Muscle of leg (tissue), 11 donors: ENCODE results near the gene SUSD5. TPM values are rescaled to one million over a fixed set of nuclear protein-coding genes. Genes with fewer than 3 reads are reported as not detected.
"Not testable (repeated sequence)": the region's sequence is repeated elsewhere in the genome, so short reads cannot be mapped to it uniquely, and the experiment has no call there.

Source experiments
- DNase-seq: peaks from one replicate; pipeline ENCODE4 v3.0.0; 2013
- H3K27ac ChIP-seq: one replicate; pipeline ENCODE4 v1.5.1; 2013; ENCODE audit warnings: mild to moderate bottlenecking, low read length, control low read depth
- H3K27me3 ChIP-seq: one replicate; pipeline ENCODE4 v1.6.1; 2013; ENCODE audit warnings: low read length; ENCODE audit not compliant: control insufficient read depth, insufficient read depth
- H3K36me3 ChIP-seq: one replicate; pipeline ENCODE4 v1.6.1; 2013; ENCODE audit warnings: low read length; ENCODE audit not compliant: control insufficient read depth, insufficient read depth
- H3K4me1 ChIP-seq: one replicate; pipeline ENCODE4 v1.6.1; 2013; ENCODE audit warnings: low read length; ENCODE audit not compliant: control insufficient read depth, insufficient read depth
- H3K4me3 ChIP-seq: one replicate; pipeline ENCODE4 v1.5.1; 2013; ENCODE audit warnings: low read length, control low read depth
- H3K9me3 ChIP-seq: replicated peaks from 2 replicates; pipeline ENCODE4 v1.6.1; 2013; ENCODE audit warnings: low read depth, low read length; ENCODE audit not compliant: control insufficient read depth
- WGBS: methylation state at CpG from one replicate; pipeline ENCODE4 v1.1.5; 2013; ENCODE audit warnings: missing lambda C conversion rate; ENCODE audit not compliant: insufficient coverage; 5-methylcytosine and 5-hydroxymethylcytosine counted together
- polyA plus RNA-seq, 8 donors: library from polyadenylated mRNA; unstranded; fragments of 120-200 nt; gene quantifications; one replicate each; pipeline versions ENCODE4 v1.2.1 to v1.2.3, GENCODE V29; 2013; ENCODE audit warnings: inconsistent platforms in 1 of 8, low replicate concordance in 1 of 8; ENCODE audit not compliant: insufficient read length in 8 of 8, insufficient read depth in 1 of 8
- total RNA-seq: library from RNA; stranded (reverse); fragments of 120-200 nt; gene quantifications from one replicate; pipeline ENCODE4 v1.2.4, GENCODE V29; 2013

The SUSD5 gene
- total and polyA plus RNA-seq, 9 donors: 0.94 to 2.5 (median 1.8) TPM

GRCh38 chr3:33106854-33107253, 111.8 kb downstream of the SUSD5 start:
- not testable (repeated sequence) for H3K4me1 ChIP-seq, H3K36me3 ChIP-seq, H3K27ac ChIP-seq, H3K4me3 ChIP-seq, H3K9me3 ChIP-seq, DNase-seq, H3K27me3 ChIP-seq
- 93% methylated on average over 2 of the region's 2 CpGs for WGBS

GRCh38 chr3:33105341-33105948, 113.2 kb downstream of the SUSD5 start:
- H3K4me3 ChIP-seq: no peak overlapping the region
- H3K4me1 ChIP-seq: no peaks in the 10 kb centered on the region
- H3K36me3 ChIP-seq: no peaks in the 10 kb centered on the region
- H3K27ac ChIP-seq: no peak overlapping the region
- 82% methylated on average over 1 of the region's 3 CpGs for WGBS
- no peak for DNase-seq
- H3K9me3 ChIP-seq: no peaks in the 10 kb centered on the region
- H3K27me3 ChIP-seq: no peaks in the 10 kb centered on the region

GRCh38 chr3:33104803-33105202, 113.8 kb downstream of the SUSD5 start:
- H3K36me3 ChIP-seq: no peaks in the 10 kb centered on the region
- WGBS: 66% methylated on average over 2 of the region's 3 CpGs
- no peaks in the 10 kb centered on the region for H3K27me3 ChIP-seq
- no peaks in the 10 kb centered on the region for H3K9me3 ChIP-seq
- no peak overlapping the region for H3K27ac ChIP-seq
- DNase-seq: no peak
- H3K4me1 ChIP-seq: no peaks in the 10 kb centered on the region
- no peak overlapping the region for H3K4me3 ChIP-seq

- no peaks in the 10 kb centered on the region for H3K36me3 ChIP-seq
- H3K9me3 ChIP-seq: no peaks in the 10 kb centered on the region
- no peaks in the 10 kb centered on the region for H3K27me3 ChIP-seq
- no CpG with 5 or more reads among the region's 3 CpGs for WGBS
- no peak overlapping the region for H3K27ac ChIP-seq
- H3K4me1 ChIP-seq: no peaks in the 10 kb centered on the region
- no peak overlapping the region for H3K4me3 ChIP-seq
- no peak for DNase-seq
Measured at GRCh38 chr3:33103480-33103879, 115.1 kb downstream of the SUSD5 start.

- no peak overlapping the region for H3K27ac ChIP-seq
- DNase-seq: no peak
- no peak overlapping the region for H3K4me3 ChIP-seq
- H3K9me3 ChIP-seq: no peaks in the 10 kb centered on the region
- H3K36me3 ChIP-seq: no peaks in the 10 kb centered on the region
- H3K27me3 ChIP-seq: no peaks in the 10 kb centered on the region
- 93% methylated on average over 3 of the region's 3 CpGs for WGBS
- H3K4me1 ChIP-seq: no peaks in the 10 kb centered on the region
Measured at GRCh38 chr3:33103034-33103433, 115.6 kb downstream of the SUSD5 start.

- Histone ChIP-seq H3K27ac (no peak overlapping the region), H3K27me3 (no peaks in the 10 kb centered on the region), H3K4me1 (peaks cover 10% of the 10 kb centered on the region), H3K36me3 (no peaks in the 10 kb centered on the region), H3K9me3 (no peaks in the 10 kb centered on the region), H3K4me3 (no peak overlapping the region)
- DNase-seq: no peak
- 17% methylated on average over 1 of the region's 2 CpGs for WGBS
Measured at GRCh38 chr3:33100229-33100628, 118.4 kb downstream of the SUSD5 start.

Other genes starting within 250 kb of the SUSD5 start
- 25.6 TPM for gene GLB1, start 121.7 kb downstream of the SUSD5 start, total RNA-seq
- 10 to 100 TPM; 27.0 to 47.5 (median 35.1) TPM for gene GLB1, start 121.7 kb downstream of the SUSD5 start, polyA plus RNA-seq
- gene TMPPE, start 121.7 kb downstream of the SUSD5 start, total RNA-seq: 1.6 TPM
- 1 to 10 TPM in 1 of 8 donors, under 1 TPM in 7; 0.36 to 1.1 (median 0.74) TPM for gene TMPPE, start 121.7 kb downstream of the SUSD5 start, polyA plus RNA-seq
- 167 TPM for gene CRTAP, start 104.8 kb downstream of the SUSD5 start, total RNA-seq
- 100 to 1,000 TPM; 142 to 260 (median 189) TPM for gene CRTAP, start 104.8 kb downstream of the SUSD5 start, polyA plus RNA-seq
- gene FBXL2, start 58.6 kb upstream of the SUSD5 start, total RNA-seq: 8.9 TPM
- 10 to 100 TPM in 1 of 8 donors, 1 to 10 TPM in 7; 6.2 to 10.7 (median 7.6) TPM for gene FBXL2, start 58.6 kb upstream of the SUSD5 start, polyA plus RNA-seq
- gene UBP1, start 221.6 kb upstream of the SUSD5 start, total RNA-seq: 24.6 TPM
- 10 to 100 TPM; 41.8 to 56.9 (median 48.4) TPM for gene UBP1, start 221.6 kb upstream of the SUSD5 start, polyA plus RNA-seq